Sigmoid colon (tissue), 7 donors: Measurements from ENCODE around the gene LAMA4. TPM values are rescaled to one million over a fixed set of nuclear protein-coding genes. Genes with fewer than 3 reads are reported as not detected.

Experiments
- DNase-seq: peaks from one replicate; pipeline ENCODE4 v3.0.0-alpha.2; 2019
- H3K27ac ChIP-seq, 4 donors: fragments of 200-600 bp; sonication (generic); one replicate each; pipeline ENCODE4 v1.5.1; 2016 to 2019; ENCODE audit warnings: mild to moderate bottlenecking in 1 of 4
- H3K27me3 ChIP-seq, 3 donors: fragments of 200-600 bp; sonication (generic); one replicate each; pipeline ENCODE4 v1.5.1; 2019; ENCODE audit warnings: mild to moderate bottlenecking in 1 of 3
- H3K36me3 ChIP-seq, 4 donors: fragments of 200-600 bp; sonication (generic); one replicate each; pipeline ENCODE4 v1.5.1; 2016 to 2019
- H3K4me1 ChIP-seq, 4 donors: fragments of 200-600 bp; sonication (generic); one replicate each; pipeline ENCODE4 v1.5.1; 2017 to 2019
- H3K4me3 ChIP-seq, 4 donors: fragments of 200-600 bp; sonication (generic); one replicate each; pipeline ENCODE4 v1.5.1; 2017 to 2019; ENCODE audit warnings: mild to moderate bottlenecking in 2 of 4, moderate library complexity in 1 of 4
- H3K9me3 ChIP-seq, 4 donors: fragments of 200-600 bp in 3 of 4; sonication (generic) in 3 of 4; one replicate each; pipeline versions ENCODE4 v1.5.1 to v1.6.1; 2013 to 2019
- CTCF ChIP-seq, 4 experiments: fragments of 450-650 bp in 3 of 4; fragments of 200-600 bp in 1 of 4; IDR thresholded peaks; one replicate each; pipeline ENCODE4 v1.5.1; 2016 to 2019; ENCODE audit warnings: antibody characterized with exemption in 4 of 4, mild to moderate bottlenecking in 3 of 4, moderate library complexity in 2 of 4
- EP300 ChIP-seq, 4 donors: sonication (generic); formaldehyde crosslinking; IDR thresholded peaks; one replicate each; pipeline ENCODE4 v1.6.1; 2017; ENCODE audit warnings: antibody characterized with exemption in 4 of 4
- POLR2A ChIP-seq, 2 donors: fragments of 450-650 bp; IDR thresholded peaks; one replicate each; pipeline ENCODE4 v1.6.1; 2016; ENCODE audit warnings: antibody characterized with exemption in 2 of 2, mild to moderate bottlenecking in 2 of 2, moderate library complexity in 2 of 2
- POLR2AphosphoS5 ChIP-seq, 4 donors: sonication (generic); formaldehyde crosslinking; IDR thresholded peaks; one replicate each; pipeline ENCODE4 v1.6.1; 2017; ENCODE audit warnings: antibody characterized with exemption in 4 of 4
- WGBS, 2 donors: extraction: QIAGEN DNeasy Blood & Tissue Kit; methylation state at CpG; one replicate each; pipeline ENCODE4 v1.1.7; 2013; 5-methylcytosine and 5-hydroxymethylcytosine counted together
- intact Hi-C: fragments of 100-400 bp; cut with DNase I; formaldehyde crosslinking; loops from one replicate; pipeline ENCODE4 v1.15.1; 2023
- polyA plus RNA-seq, 3 donors: library from polyadenylated mRNA; stranded (reverse); fragments of 200-250 nt; gene quantifications; one replicate each; pipeline ENCODE4 v1.2.3, GENCODE V29; 2013
- total RNA-seq, 4 donors: library from RNA; depleted of rRNA; stranded (reverse); fragments of >200 nt; gene quantifications; one replicate each; pipeline ENCODE4 v1.1.0, GENCODE V29; 2016
- donor health status: healthy with polysubstance abuse.
- donor health status: Bipolar disorder and iron deficiency.
- donor health status: healthy.

The LAMA4 gene
- total and polyA plus RNA-seq, 7 donors = 6.9 to 225 (median 95.3) TPM

GRCh38 chr6:112233847-112234246 lies 20.5 kb downstream of the LAMA4 start:
- intact Hi-C loops = no loop called here
- H3K27me3 ChIP-seq = no peaks in the 10 kb centered on the region
- 65 to 67% methylated on average over 3 of the region's 3 CpGs for WGBS, 2 donors
- no peak overlapping the region for H3K4me3 ChIP-seq
- peak overlapping the region; percentile 76 to 89 (median 84) for H3K27ac ChIP-seq
- peaks cover 0 to 87% (median 80%) of the 10 kb centered on the region in 4 donors for H3K4me1 ChIP-seq
- no peaks in the 10 kb centered on the region for H3K36me3 ChIP-seq
- peak in 2 of 4 donors; percentile 35 to 66 for TF ChIP-seq POLR2AphosphoS5 (IDR thresholded peaks at IDR 0.05)
- TF ChIP-seq CTCF (IDR thresholded peaks at IDR 0.05) = no peak
- TF ChIP-seq EP300 (IDR thresholded peaks at IDR 0.05) = peak in 2 of 4 donors; percentile 9 to 29
- no peak for TF ChIP-seq POLR2A (IDR thresholded peaks at IDR 0.05)
- peak; percentile 73 for DNase-seq
- H3K9me3 ChIP-seq = no peaks in the 10 kb centered on the region

- TF ChIP-seq POLR2AphosphoS5 (IDR thresholded peaks at IDR 0.05) = peak; percentile 36 to 69 (median 54)
- TF ChIP-seq CTCF (IDR thresholded peaks at IDR 0.05) = no peak
- peak; percentile 2 to 57 (median 10) for TF ChIP-seq EP300 (IDR thresholded peaks at IDR 0.05)
- 73 to 78% methylated on average over 5 of the region's 5 CpGs for WGBS, 2 donors
- Histone ChIP-seq H3K9me3 (no peaks in the 10 kb centered on the region), H3K27me3 (no peaks in the 10 kb centered on the region), H3K36me3 (no peaks in the 10 kb centered on the region), H3K4me3 (peak overlapping the region in 2 of 4 donors; percentile 9 to 10), H3K27ac (peak overlapping the region; percentile 76 to 89 (median 84)), H3K4me1 (peaks cover 0 to 86% (median 81%) of the 10 kb centered on the region in 4 donors)
- DNase-seq = peak; percentile 84
- intact Hi-C loops = no loop called here
Observed at GRCh38 chr6:112232845-112233256, 21.5 kb downstream of the LAMA4 start.

- Histone ChIP-seq H3K4me3 (no peak overlapping the region), H3K36me3 (no peaks in the 10 kb centered on the region), H3K27me3 (no peaks in the 10 kb centered on the region), H3K4me1 (peaks cover 0 to 88% (median 81%) of the 10 kb centered on the region in 4 donors), H3K9me3 (no peaks in the 10 kb centered on the region), H3K27ac (peak overlapping the region; percentile 76 to 89 (median 84))
- no peak for DNase-seq
- WGBS, 2 donors = 8 to 25% methylated on average over 2 of the region's 2 CpGs
- intact Hi-C loops = no loop called here
- TF ChIP-seq POLR2A (IDR thresholded peaks at IDR 0.05) (no peak), POLR2AphosphoS5 (IDR thresholded peaks at IDR 0.05) (peak in 3 of 4 donors; percentile 43 to 48 (median 46))
Observed at GRCh38 chr6:112231594-112232060, 22.7 kb downstream of the LAMA4 start.

GRCh38 chr6:112231164-112231563 lies 23.2 kb downstream of the LAMA4 start:
- H3K27me3 ChIP-seq = no peaks in the 10 kb centered on the region
- peak overlapping the region; percentile 76 to 89 (median 84) for H3K27ac ChIP-seq
- peaks cover 0 to 88% (median 81%) of the 10 kb centered on the region in 4 donors for H3K4me1 ChIP-seq
- DNase-seq = no peak
- H3K36me3 ChIP-seq = no peaks in the 10 kb centered on the region
- no peak overlapping the region for H3K4me3 ChIP-seq
- intact Hi-C loops = no loop called here
- no peaks in the 10 kb centered on the region for H3K9me3 ChIP-seq
- no peak for TF ChIP-seq POLR2AphosphoS5 (IDR thresholded peaks at IDR 0.05)
- TF ChIP-seq POLR2A (IDR thresholded peaks at IDR 0.05) = no peak
- no peak for TF ChIP-seq EP300 (IDR thresholded peaks at IDR 0.05)
- TF ChIP-seq CTCF (IDR thresholded peaks at IDR 0.05) = no peak
- WGBS, 2 donors = 69 to 79% methylated on average over 1 of the region's 1 CpG

- no peaks in the 10 kb centered on the region for H3K9me3 ChIP-seq
- no peak for TF ChIP-seq POLR2A (IDR thresholded peaks at IDR 0.05)
- TF ChIP-seq CTCF (IDR thresholded peaks at IDR 0.05) = no peak
- TF ChIP-seq POLR2AphosphoS5 (IDR thresholded peaks at IDR 0.05) = no peak
- no peak for TF ChIP-seq EP300 (IDR thresholded peaks at IDR 0.05)
- H3K36me3 ChIP-seq = no peaks in the 10 kb centered on the region
- intact Hi-C loops = loop anchor here (10.0 kb wide), 1 partner anchor 624 kb away; the partner anchor contains the start of gene TRAF3IP2
- 89 to 93% methylated on average over 7 of the region's 7 CpGs for WGBS, 2 donors
- peak overlapping the region; percentile 79 to 89 (median 84) for H3K27ac ChIP-seq
- DNase-seq = no peak
- peaks cover 0 to 89% (median 80%) of the 10 kb centered on the region in 4 donors for H3K4me1 ChIP-seq
- H3K27me3 ChIP-seq = no peaks in the 10 kb centered on the region
- H3K4me3 ChIP-seq = no peak overlapping the region
Observed at GRCh38 chr6:112228480-112229332, 25.7 kb downstream of the LAMA4 start.
